ENCODE data around the gene SLX4.

GRCh38 chr16:3541527-3542155 lies 69.8 kb downstream of the SLX4 start:
- TF ChIP-seq EZH2 (IDR thresholded peaks at IDR 0.05; ENCODE audit: insufficient read depth, poor library complexity, severe bottlenecking) = no peak
- TF ChIP-seq EZH2phosphoT487 (IDR thresholded peaks at IDR 0.05; ENCODE audit: insufficient read depth, low read depth) = no peak

All from GM23248 (cell line).